HG02870 (cell line): ENCODE data around the gene DLGAP1.

ENCODE experiments used
- ATAC-seq: cut with Tn5 transposase; IDR thresholded peaks from one replicate; pipeline ENCODE4 v1.9.1; 2021; ENCODE audit warnings: mild to moderate bottlenecking, moderate library complexity; ENCODE audit not compliant: unreplicated experiment

Gene DLGAP1

DNA sequence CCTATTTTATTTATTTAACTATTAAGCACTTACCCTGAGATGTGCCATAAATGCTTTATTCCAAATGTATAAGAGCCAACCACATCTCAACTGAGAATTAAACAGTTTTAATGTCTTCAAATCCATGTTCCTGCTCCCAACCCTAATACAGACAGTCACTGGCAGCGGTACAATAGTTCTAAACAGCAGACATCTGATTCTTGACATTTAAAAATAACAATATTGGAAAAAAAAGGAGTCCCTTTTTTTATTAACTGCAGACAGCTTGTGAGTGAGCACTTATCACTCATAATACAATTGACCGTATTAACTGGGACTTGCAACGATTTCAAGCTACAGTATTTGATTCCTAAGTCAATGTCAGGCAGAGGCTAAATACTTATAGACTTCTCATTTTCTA lies 580.5 kb downstream of the DLGAP1 start:
- ATAC-seq = no peak

DNA sequence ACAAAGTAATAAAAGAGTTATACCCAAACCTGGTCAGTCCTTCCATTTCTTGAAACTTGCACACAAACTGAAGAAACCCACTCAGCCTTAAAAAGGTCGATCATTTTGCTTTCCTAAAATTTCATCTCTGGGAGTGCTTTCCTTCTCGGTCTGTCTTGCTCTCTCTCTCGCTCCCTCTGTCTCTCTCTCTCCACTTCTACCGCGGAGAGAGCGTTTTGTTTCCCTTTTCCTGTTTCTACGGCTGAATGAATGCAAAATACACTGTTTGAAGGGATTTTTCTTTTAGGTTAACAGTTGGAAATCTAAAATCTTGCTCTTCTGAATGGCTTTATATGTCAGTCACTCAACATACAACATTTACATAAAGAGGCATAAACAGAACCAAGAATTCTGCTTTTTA lies 581.0 kb downstream of the DLGAP1 start:
- ATAC-seq = no peak

DNA sequence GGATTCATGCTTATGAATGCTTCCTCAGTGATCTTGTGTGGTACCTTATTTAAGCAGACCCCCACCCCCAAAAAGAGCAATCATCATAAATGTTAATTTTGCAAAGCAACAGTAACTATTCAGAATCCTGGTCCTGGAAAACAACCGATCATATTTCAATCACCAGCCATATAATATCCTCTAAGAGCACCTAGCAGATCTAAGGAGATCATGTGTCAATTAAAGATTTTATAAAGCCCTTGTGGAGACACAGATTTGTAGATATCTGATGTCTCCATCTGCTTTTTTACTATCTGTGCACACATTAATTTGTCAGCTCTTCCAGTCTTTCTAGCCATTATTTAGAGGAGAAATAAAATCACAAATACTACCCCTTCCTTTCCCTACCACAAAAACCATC lies 581.4 kb downstream of the DLGAP1 start:
- no peak for ATAC-seq

DNA sequence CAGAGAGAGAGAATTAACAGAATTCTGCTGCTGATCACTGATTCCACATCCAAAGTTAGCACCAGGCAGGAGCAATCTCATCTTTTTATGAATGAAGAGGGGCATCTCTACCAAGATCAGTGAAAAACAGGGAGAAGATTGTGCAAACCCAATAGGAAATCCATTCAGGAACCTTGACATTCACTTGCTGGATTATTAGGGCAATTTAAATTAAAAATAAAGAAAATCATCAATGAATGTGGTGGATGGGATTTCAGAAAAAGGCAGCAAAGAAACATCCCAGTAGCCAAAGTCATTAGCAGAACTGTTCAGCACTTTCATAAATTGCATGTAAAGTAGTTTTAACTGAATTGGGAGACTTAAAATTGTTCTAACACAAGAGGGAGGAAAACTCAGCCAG lies 581.9 kb downstream of the DLGAP1 start:
- no peak for ATAC-seq

DNA sequence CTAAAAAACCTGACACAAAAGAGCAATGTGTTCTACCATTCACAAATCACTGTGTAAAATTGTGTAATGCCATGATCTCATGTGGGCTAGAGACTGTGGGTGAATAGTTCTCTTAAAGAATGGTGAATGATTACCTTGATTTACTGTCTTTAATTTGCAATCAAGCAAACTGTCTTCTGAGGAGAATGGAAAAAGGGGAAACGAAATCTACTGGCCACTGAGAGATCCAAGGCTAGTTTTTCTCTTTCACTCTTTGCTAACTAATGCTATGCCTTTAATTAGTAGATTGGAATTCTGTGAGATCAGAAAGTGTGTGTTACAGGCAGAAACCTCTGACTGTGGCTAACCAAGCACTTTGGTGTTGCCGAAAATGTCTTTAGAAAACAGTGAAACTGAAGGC lies 582.5 kb downstream of the DLGAP1 start:
- no peak for ATAC-seq

DNA sequence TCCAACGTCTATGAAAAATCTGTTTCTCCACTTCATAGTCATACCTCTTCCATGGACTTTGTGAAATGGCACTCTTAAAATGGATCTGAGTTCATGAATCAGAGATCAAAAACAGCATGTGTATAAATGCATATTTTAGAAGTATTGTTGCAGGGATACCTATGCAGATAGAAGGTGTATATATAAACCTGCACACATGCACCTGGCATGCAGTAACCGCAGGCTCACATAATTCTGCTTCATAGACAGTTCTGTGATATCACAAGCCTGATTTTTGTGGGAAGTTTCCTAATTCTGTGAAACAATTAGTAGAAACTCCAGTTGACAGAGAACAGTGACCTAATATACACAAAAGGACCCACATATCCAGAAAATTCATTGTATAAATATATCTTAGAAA lies 583.4 kb downstream of the DLGAP1 start:
- ATAC-seq = no peak

DNA sequence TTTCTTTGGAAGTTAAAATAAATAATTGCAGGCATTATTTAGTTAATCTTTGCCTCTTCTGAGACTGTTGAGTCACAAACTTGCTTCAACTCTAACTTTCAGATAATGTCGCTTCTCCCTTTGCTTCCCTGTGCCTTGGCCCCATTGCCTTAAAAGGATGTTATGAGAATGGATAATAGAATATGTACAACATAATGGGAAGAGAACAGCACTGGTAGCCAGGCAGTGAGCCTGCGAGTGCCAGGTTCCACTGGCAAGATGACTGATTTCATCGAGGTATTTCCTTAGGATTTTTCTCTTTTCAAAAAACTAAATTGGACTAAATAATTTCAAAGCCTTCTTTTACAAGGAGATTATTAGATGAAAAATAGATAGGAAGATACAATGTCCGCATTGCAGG lies 584.2 kb downstream of the DLGAP1 start:
- ATAC-seq = no peak

DNA sequence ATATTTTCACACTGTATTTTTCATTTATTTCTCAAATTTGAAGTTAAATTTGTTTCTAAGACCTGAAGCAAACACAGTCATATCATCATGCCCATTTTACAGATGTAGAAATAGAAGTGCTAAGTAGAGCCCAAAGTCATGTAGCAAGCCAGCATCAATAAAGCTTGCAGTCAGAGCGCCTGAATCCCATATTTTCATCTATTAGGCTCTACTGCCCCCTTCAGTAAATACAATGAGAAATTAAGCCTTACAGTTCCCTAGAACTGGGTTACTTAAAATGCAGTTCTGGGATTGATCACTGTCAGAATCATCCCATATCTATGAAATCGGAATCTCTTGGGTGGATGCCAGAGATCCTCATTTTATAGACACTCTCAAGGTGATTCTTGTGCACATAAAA lies 585.3 kb downstream of the DLGAP1 start:
- ATAC-seq = no peak

DNA sequence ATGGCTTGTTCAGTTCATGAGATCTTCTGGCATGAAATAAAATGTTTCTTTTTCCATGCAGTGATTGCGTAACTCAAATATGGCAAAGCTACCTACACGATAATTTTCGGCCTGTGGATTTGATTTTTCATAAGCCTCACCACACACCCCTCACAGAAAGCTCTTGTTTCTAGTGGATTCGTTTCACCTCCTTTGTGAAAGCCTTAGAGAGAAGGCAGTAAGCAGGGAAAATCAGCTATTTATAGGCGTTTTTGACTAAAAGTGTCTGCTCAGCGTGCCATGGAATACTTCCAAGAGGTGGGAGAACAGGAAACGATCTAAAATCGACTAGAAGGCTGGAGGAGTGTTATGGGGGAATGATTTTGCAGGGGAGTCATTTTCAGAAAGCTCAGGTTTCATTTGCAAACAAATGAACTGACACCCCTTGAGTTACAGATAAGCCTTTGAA lies 587.2 kb downstream of the DLGAP1 start:
- ATAC-seq = no peak

DNA sequence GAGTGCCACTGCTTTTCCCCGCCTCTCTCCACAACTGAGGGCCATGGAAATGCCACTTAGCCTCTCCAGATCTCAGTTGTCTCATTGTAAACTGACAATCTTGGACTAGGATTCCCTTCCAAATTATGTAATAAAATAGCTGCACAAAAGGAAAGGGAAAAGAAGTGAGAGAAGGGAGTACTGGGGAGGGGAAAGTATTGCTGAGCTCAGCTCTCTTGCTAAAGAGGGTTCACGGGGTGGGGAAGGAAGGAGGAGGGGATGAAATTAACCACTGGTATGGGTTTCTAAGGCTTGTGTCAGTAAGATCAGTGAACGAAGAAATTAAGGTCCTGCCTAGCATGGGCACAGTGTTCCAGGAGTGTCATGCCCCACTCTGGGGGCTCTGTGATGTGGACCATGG lies 587.9 kb downstream of the DLGAP1 start:
- no peak for ATAC-seq

DNA sequence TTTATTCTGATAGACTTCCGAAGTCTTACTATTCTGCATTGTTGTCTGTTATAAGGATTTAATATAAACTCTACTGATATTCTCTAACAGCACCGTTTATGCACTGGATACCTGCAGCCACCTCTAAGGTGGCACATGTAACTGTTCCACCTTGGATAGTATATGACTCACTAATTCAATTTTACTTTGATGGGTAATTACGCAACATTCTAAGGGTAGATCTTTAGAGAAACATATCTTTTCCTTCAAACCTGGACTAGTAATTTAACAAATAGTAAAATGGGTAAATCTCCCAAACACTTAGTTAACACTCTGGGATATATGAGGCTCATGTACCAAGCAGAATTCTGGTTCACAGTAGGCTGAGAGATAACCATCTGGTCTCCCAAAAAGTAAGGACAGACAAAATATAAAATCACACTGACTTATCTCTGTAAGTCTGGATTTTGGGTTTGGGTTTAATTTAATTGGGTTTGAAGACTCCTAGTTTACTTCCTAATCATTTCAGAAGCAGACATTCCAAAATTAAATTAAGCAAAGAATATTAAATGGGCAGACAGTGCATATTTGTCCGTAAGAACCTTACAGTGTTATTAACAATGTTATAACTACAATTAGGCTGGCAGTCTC lies 590.3 kb downstream of the DLGAP1 start:
- no peak for ATAC-seq

DNA sequence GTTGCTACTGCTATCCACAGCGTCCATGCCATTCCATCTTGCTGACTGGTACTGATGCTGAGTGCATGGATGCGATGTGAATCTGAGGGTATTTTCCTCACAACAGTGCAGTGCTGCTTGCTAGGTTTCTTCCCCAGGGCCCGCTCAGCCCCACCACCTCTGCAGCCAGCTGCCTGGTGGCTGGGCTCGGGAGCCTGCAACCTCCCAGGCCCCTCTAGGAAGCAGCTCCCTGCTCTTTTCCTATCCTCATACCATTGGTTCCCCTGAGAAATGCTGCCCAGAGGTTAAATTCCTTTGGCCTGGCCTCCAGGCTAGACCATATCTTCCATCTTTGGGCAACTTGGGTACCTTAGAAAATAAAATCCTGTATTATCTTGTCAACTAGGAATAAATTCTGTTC lies 591.5 kb downstream of the DLGAP1 start:
- no peak for ATAC-seq

DNA sequence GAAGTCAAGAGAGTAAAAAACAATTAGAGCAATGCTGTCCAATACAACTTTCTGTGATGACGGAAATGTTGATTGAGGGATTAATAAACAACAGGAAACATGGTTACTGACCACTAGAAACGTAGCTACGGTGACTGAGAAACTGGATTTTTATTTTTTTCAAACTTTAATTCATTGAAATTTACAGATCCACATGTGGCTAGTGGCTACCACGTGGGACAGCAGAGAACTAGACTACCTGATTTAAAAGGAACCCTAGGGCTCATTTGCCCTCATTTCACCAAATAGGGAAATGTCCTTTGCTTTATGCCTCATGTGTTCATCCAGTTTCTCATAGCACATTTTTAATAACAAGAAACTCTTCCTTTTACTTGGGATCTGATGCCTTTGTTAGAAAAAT lies 592.1 kb downstream of the DLGAP1 start:
- no peak for ATAC-seq

DNA sequence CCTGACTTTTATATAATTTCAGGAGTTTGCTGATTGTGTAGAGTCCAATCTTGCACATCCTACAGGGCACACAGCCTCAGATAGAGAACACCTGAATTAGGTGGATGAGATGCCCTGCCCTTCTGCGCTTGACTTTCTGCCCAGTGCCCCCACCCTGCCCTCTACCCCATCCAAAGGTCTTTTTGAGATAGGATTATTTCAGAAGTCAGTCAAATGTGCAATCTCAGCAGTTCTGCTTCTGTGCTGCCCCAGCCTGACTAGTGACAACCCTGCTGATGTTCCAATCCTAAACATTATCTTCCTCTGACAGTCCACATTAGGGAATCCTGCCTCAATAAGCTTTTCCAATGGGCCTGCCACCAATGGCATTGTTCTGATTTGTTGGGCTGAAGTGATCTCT lies 593.6 kb downstream of the DLGAP1 start:
- ATAC-seq = no peak

DNA sequence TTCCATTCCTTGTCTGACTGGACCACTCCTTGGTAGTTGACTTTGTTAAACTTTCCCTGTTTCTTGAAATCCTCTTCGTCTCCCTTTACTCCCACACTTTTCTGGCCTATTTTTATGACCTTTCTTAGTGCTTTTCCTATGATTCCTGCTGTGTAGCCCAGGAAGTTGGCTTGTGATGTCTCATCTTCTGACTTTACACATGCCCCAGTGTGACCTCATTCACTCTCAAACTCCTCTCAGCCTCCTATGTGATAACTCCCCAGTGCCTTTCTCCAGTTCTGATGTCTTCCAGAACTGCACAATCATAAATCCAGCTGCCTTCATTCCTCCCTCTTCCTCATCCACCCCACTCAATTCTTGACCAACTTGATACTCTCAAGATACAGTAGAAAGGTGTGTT lies 597.6 kb downstream of the DLGAP1 start:
- no peak for ATAC-seq

DNA sequence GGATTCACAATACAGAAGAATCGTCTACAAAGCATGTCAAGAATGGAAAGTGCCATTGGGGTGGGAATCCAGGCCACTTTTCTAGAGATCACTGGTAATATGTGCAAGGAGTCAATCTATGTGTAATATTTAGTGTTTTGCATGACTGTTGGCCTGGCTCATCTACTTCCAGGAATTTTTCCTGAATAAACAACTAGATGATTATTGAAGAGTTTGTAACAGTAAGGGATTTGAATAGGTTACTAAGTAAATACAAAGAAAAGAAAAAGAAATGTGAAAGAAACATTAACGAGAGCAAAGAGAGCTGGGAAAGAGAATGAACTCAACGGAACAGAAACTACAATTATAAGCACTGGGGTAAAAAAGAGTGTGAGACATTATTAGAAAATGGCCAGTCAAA lies 599.1 kb downstream of the DLGAP1 start:
- no peak for ATAC-seq

DNA sequence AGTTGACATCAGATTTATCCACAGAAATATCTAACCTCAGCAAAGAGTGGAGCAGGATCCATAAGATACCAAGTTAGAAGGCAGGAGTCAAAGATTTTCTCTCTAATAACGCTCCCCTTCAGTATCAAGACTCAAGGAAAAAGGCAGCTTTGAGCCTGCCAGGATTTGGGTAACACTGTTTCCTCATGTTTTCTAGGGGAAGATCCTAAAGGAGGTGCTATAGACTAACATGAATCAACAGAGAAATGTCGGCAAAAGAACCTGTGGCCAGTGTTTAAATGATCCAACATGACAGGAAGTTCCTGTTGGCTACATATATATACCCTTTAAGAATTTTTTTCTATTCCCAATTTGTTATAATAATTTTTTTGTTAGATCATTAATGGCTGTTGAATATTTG lies 602.8 kb downstream of the DLGAP1 start:
- no peak for ATAC-seq

DNA sequence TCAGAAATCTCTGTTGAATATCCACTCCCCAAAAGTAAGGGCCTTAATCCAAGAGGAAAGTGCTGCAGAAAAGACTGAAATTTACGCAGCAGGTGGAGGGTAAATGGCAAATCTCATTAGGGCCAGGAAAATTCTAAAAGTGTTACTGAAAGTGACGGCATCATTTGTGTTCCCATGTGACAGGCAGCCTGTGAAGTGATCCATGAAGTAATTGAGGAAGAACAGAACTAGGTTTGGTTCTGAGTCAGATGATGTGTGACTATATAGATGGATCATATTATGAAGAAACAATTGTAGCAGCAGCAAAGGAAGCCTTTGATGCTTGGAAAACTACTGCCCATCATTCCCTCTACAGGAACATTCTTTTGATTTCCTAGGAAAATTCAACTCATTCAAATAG lies 603.9 kb downstream of the DLGAP1 start:
- no peak for ATAC-seq

DNA sequence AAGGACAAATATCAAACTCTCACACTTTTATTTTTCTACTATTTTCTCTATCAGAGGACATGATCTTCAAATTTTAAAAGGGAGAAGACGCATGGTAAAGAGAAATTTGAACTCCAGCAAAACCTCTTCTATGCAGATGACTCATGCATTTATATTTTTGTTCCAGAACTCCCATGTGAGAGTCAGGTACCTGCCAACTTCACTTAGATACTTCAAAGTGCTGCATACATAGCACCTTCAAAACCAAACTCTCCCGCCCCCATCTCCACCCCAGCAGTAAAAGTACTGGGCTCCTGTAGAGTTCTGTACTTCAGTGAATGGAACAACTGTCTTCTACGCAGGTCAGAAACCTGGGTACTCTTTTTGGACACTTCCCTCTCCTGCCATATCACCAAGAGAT lies 606.8 kb downstream of the DLGAP1 start:
- ATAC-seq = no peak

DNA sequence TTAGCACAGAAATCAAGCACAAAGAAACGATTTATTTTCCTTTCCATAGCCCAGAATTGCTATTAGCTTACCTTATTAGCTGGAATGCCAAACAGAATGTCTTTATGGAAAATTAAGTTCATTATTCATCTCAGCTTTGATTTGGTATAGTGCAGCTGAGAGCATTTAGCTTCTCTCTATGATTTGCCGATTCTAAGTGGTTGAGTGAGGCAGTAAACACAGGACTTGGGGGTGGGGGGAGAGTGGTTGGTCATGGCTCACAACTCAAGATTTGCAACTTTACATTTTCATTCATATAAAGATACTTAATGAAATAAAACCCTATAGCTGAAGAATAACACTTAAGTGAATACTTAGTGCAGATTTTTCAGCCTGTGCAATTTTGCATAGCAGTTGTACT lies 609.9 kb downstream of the DLGAP1 start:
- ATAC-seq = no peak

DNA sequence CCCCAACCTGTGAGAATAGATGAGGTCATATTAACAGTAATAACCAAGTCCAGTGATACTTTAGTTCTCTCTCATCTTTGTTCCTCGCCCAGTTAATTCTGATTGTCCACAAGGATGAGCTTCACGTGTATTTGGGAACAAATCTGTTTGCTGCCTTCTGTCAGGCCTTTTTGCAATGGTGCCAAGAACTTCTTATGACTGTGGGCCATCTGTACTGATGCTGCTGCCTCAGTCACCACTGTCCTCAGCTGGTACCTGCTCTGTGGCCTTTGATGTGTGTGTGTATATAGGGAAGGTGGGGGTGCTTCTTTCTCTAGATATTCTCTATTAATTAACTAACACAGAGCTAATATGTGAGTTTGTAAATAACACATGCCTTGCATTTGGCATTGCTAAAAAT lies 612.3 kb downstream of the DLGAP1 start:
- no peak for ATAC-seq

DNA sequence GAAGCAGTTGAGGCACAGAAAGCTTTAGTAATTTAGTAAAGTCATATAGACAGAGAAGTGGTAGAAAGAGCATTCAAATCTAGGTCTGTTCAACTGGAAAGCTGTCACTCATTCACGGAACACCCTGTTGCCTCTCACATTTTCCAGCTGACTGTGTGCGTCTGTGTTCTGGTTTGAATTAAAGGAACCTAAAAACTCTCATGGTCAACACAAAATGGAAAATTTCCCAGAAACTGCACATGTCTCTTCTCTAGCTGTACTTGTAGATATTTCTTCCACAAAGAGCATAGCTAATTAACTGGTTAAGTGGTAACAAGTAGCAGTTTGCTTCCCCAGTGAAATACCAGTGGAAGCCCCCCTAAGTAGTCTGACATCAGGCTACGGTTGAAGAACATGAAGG lies 614.3 kb downstream of the DLGAP1 start:
- no peak for ATAC-seq

DNA sequence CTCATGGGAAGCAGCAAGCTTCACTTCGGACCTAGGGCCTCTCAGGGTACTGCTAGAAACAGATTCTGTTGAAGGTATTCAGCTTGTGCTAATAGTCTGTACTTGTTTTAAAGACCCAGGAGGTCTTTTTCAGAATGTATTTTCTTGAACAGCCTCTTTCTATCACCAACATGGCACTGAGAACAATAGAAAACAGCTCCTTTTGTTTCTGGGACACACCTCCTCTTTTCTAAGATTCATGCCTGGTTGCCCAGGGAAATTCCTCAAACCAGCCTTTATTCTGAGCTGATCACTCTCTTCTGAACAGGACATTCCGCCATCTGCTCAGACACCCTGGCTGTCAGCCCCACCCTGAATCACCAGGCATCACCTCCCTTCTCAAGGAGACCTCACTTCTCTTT lies 615.5 kb downstream of the DLGAP1 start:
- ATAC-seq = no peak
